ENCODE measurements around the gene SFT2D3. TPM values are rescaled to one million over a fixed set of nuclear protein-coding genes. Genes with fewer than 3 reads are reported as not detected.

SFT2D3 gene
- total and polyA plus RNA-seq, 9 of the 15 experiments (the other 6 are each of a cell fraction or from before 2014, with no cell fraction given), result 7.5 to 9.9 (median 8.9) TPM; not detected in 2

- TF ChIP-seq AFF1 (IDR thresholded peaks at IDR 0.05; ENCODE audit: low read depth in 1 of 2, partially characterized antibody in 2 of 2) (peak; percentile 13 to 50), BRD9 (IDR thresholded peaks at IDR 0.05; ENCODE audit: low read depth, partially characterized antibody) (peak; percentile 32), BHLHE40 (IDR thresholded peaks at IDR 0.05; ENCODE audit: low read length) (peak; percentile 98), TOE1 (IDR thresholded peaks at IDR 0.05; ENCODE audit: borderline replicate concordance) (peak; percentile 53; the same call in 1 of the 2 replicates), TOE1 (CRISPR knock-in tag; IDR thresholded peaks at IDR 0.05; ENCODE audit: borderline replicate concordance, low read depth) (no peak), SNRNP70 (optimal IDR thresholded peaks at IDR 0.05; ENCODE audit: low read depth, low read length) (no peak), TCF7L2 (IDR thresholded peaks at IDR 0.05; ENCODE audit: low read depth, low read length) (no peak), NR2C1 (IDR thresholded peaks at IDR 0.05) (peak; percentile 68), NR2C1 (tag; IDR thresholded peaks at IDR 0.05) (no peak; the same call in none of the 2 replicates), HDGF (IDR thresholded peaks at IDR 0.05) (no peak), RCOR1 (IDR thresholded peaks at IDR 0.05; ENCODE audit: borderline replicate concordance in 1 of 2, low read depth in 2 of 2, low read length in 2 of 2) (peak; percentile 9 to 92; a peak in 3 of 4 replicates), ZNF316 (IDR thresholded peaks at IDR 0.05) (peak; percentile 57), CREM (IDR thresholded peaks at IDR 0.05; ENCODE audit: low read depth) (peak; percentile 98), ZNF785 (CRISPR knock-in tag; IDR thresholded peaks at IDR 0.05) (no peak), TEAD1 (CRISPR knock-in tag; IDR thresholded peaks at IDR 0.05) (no peak; a peak in 1 of 4 replicates), ADNP (tag; IDR thresholded peaks at IDR 0.05) (no peak), ZNF395 (CRISPR knock-in tag; IDR thresholded peaks at IDR 0.05) (peak; percentile 21; the same call in 1 of the 2 replicates), KLF13 (tag; IDR thresholded peaks at IDR 0.05; ENCODE audit: borderline replicate concordance, low read depth) (peak; percentile 75; the same call in 1 of the 2 replicates), SETDB1 (IDR thresholded peaks at IDR 0.05; ENCODE audit: low read length) (peak; percentile 83), ARID1B (IDR thresholded peaks at IDR 0.05) (peak; percentile 47; the same call in 1 of the 2 replicates), FOSL1 (tag; conservative IDR thresholded peaks at IDR 0.05) (peak; percentile 96), NFATC3 (IDR thresholded peaks at IDR 0.05) (no peak), SOX6 (IDR thresholded peaks at IDR 0.05) (peak; percentile 72), DPF2 (IDR thresholded peaks at IDR 0.05) (0 out of 2 replicates have a peak, but pooled peaks have one; percentile 60), MAFG (tag; conservative IDR thresholded peaks at IDR 0.05) (peak; percentile 26; the same call in 1 of the 2 replicates), BRD4 (IDR thresholded peaks at IDR 0.05) (0 out of 2 replicates have a peak, but pooled peaks have one; percentile 37)
Observed at GRCh38 chr2:127700527-127701192, 637 bp upstream of the SFT2D3 start (continued).

Data from K562 (cell line).